ENCODE data around the gene CYSTM1.
"Not testable (repeated sequence)": the region's sequence is repeated elsewhere in the genome, so short reads cannot be mapped to it uniquely, and the experiment has no call there.

The CYSTM1 gene

DNA sequence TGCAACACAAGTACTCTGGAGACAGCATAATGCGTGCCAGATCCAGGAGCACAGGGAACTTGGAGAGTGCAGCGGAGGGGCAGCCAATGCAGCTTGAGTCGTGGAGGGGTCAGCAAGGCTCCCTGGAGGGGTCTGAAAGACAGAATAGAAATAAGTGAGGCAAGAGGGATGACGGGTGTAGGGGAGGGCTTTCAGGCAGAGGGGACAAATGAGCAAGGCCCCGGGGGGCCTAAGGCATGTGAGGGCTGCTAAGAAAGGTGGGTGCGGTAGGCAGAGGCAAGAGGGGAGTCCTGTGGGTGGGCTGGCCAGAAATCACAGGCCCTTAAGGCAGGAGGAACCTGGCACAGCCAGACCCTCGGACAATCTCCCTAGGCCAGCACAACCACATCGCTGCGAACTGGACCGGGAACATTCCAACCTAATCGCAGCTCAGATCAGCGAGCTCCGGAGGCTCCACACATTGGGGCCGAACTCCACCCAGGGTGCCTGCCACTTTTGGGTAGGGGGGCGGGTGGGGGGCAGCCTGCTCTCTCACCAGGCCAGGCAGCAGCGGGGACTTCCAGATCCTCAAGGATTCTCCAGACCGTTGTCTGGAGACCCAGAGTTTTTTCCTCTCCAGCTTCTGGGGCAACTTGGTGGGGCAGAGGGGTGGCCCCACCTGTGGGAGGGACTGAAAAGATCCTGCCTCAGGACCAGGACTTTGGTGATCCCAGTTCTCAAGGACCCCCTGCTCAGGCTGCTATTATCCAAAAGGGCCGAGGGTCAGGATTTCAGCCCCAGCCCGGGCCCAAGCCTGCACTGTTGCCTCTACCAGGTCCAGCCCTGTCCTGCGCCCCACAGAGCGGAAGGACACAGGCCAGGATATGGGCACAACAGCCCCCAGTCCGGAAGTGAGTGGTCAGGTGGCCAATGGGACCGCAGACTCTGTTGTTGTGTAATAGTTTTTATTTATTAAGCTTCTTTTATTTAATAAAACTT is 22.7 kb upstream of the CYSTM1 start:
- in situ Hi-C loops (cut with HindIII; ENCODE audit: low pct_unique_long_range_greater_than_20kb, low sequenced_read_pairs), result loop anchor here (25.0 kb wide), 1 partner anchor 115 kb away; the partner anchor contains the start of gene NRG2
- peak; percentile 82 for TF ChIP-seq JUND (IDR thresholded peaks at IDR 0.05; ENCODE audit: low read depth)
- DNase-seq (ENCODE audit: low read depth in 1 of 2, low spot score in 1 of 2), result peak; percentile 82 to 90

DNA sequence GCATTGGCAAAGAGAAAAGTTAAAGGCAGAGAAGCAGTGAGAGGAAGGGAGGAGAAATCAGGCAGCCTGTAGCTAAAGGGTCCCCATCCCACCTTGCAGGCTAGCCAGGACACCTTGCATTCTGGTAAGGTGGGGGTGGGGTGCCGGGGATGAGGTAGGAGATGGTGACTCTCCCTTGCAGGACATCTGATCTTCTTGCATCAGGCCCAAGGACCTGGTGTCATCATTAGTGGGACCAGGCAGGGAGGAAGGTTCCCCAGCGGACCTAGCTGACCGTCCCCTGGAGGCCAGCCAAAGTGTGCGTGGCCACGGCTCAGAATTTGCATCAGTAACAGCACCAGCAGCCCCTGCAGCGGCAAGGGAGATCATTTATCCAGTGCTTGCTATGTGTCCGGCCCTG is 21.7 kb upstream of the CYSTM1 start:
- in situ Hi-C loops (cut with HindIII; ENCODE audit: low pct_unique_long_range_greater_than_20kb, low sequenced_read_pairs), result loop anchor here (25.0 kb wide), 1 partner anchor 116 kb away; the partner anchor contains the start of gene NRG2
- no peak for TF ChIP-seq JUND (IDR thresholded peaks at IDR 0.05; ENCODE audit: low read depth)
- no peak for DNase-seq (ENCODE audit: low read depth in 1 of 2, low spot score in 1 of 2)

DNA sequence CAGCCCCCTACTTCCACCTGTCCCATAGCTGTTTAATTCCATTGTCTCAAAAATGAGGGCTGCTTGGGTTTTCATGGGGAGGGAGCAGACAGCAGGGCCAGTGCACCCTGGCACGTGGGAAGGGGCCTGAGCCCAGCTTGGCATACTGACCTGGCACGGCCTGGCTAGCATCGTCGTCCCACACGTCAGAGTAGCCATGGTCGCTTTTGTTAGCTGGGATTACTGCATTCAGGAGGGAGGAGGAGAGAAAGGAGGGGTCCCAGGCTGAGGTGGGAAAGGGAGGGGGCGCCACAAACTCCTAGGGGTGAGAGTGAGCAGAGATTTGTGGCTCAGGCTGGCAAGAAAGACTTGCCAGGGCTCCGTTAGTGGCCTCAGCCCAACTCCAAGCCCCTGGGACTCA is 21.1 kb upstream of the CYSTM1 start:
- TF ChIP-seq JUND (IDR thresholded peaks at IDR 0.05; ENCODE audit: low read depth), result no peak
- DNase-seq (ENCODE audit: low read depth in 1 of 2, low spot score in 1 of 2), result no peak
- in situ Hi-C loops (cut with HindIII; ENCODE audit: low pct_unique_long_range_greater_than_20kb, low sequenced_read_pairs), result loop anchor here (25.0 kb wide), 1 partner anchor 117 kb away; the partner anchor contains the start of gene NRG2

GRCh38 chr5:140154710-140155381 is 20.1 kb upstream of the CYSTM1 start:
- DNase-seq (ENCODE audit: low read depth in 1 of 2, low spot score in 1 of 2), result not testable (repeated sequence)
- in situ Hi-C loops (cut with HindIII; ENCODE audit: low pct_unique_long_range_greater_than_20kb, low sequenced_read_pairs), result loop anchor here (25.0 kb wide), 1 partner anchor 118 kb away; the partner anchor contains the start of gene NRG2

- peak; percentile 88 for DNase-seq (ENCODE audit: low read depth in 1 of 2, low spot score in 1 of 2)
- no peak for TF ChIP-seq JUND (IDR thresholded peaks at IDR 0.05; ENCODE audit: low read depth)
- in situ Hi-C loops (cut with HindIII; ENCODE audit: low pct_unique_long_range_greater_than_20kb, low sequenced_read_pairs), result loop anchor here (25.0 kb wide), 1 partner anchor 120 kb away; the partner anchor contains the start of gene NRG2
Observed at GRCh38 chr5:140157032-140157781, 17.8 kb upstream of the CYSTM1 start.

GRCh38 chr5:140159014-140159927 is 15.7 kb upstream of the CYSTM1 start:
- no peak for DNase-seq (ENCODE audit: low read depth in 1 of 2, low spot score in 1 of 2)

DNA sequence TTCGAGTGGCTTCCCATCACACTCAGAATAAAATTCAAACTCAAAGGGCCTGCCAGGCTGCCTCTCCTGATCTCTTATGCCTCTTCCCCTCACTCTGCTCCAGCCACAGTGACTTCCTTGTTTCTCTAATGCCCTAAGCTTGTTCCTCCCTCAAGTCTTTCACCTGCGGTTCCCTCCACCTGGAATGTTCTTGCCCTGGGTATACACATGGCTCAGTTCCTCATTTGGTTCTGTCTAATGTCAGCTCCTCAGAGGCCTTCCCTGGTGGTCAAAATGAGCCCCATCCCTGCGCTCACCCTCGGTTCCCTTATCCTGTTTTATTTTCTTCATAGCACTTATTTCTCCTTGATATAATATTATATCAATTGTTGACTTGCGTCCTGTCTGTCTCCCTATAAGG is 12.7 kb upstream of the CYSTM1 start:
- TF ChIP-seq JUND (IDR thresholded peaks at IDR 0.05; ENCODE audit: low read depth), result no peak
- no peak for DNase-seq (ENCODE audit: low read depth in 1 of 2, low spot score in 1 of 2)
- in situ Hi-C loops (cut with HindIII; ENCODE audit: low pct_unique_long_range_greater_than_20kb, low sequenced_read_pairs), result loop anchor here (25.0 kb wide), 1 partner anchor 125 kb away; the partner anchor contains the start of gene NRG2

More at GRCh38 chr5:140159014-140159927, 15.7 kb upstream of the CYSTM1 start:
- TF ChIP-seq JUND (IDR thresholded peaks at IDR 0.05; ENCODE audit: low read depth), result no peak
- in situ Hi-C loops (cut with HindIII; ENCODE audit: low pct_unique_long_range_greater_than_20kb, low sequenced_read_pairs), result loop anchor here (25.0 kb wide), 1 partner anchor 122 kb away; the partner anchor contains the start of gene NRG2

DNA sequence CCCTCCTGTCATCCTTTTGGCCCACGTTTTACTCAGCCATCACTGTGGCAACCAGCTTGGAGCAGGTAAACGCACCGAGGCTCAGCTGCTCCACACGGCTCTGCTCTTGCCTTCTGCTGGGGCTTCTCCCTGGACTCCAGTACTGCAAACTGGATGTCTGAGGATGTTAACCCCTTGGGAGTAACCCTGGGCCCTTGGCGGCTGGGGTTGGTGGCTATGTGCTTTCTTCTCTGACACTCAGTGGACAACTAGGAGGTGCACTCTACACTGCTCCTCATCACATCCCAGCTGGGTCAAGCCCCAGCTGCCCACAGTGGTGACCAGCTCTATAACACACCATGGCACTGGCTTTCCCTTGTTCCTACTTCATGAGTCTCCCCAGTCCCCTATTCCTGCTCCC is 12.2 kb upstream of the CYSTM1 start:
- no peak for TF ChIP-seq JUND (IDR thresholded peaks at IDR 0.05; ENCODE audit: low read depth)
- in situ Hi-C loops (cut with HindIII; ENCODE audit: low pct_unique_long_range_greater_than_20kb, low sequenced_read_pairs), result loop anchor here (25.0 kb wide), 1 partner anchor 125 kb away; the partner anchor contains the start of gene NRG2
- DNase-seq (ENCODE audit: low read depth in 1 of 2, low spot score in 1 of 2), result no peak

GRCh38 chr5:140165101-140165922 is 9.7 kb upstream of the CYSTM1 start:
- in situ Hi-C loops (cut with HindIII; ENCODE audit: low pct_unique_long_range_greater_than_20kb, low sequenced_read_pairs), result loop anchor here (25.0 kb wide), 1 partner anchor 128 kb away; the partner anchor contains the start of gene NRG2
- DNase-seq (ENCODE audit: low read depth in 1 of 2, low spot score in 1 of 2), result no peak
- TF ChIP-seq JUND (IDR thresholded peaks at IDR 0.05; ENCODE audit: low read depth), result no peak

DNA sequence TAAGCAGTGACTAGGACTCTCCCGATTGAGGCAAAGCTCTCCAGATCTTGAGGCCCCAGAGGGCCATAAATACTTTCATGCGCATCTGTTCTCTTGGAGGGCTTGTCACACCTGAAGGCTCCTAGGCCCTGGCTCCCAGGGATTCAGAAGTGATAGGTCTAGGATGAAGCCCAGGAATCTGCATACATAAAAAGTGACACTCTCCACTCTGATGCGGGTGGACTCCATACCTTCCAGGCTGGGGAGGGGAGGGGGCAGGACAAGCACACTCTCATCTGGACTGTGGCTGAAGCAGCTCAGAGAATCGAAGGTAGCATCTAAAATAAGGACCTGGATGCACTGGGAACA is 9.1 kb upstream of the CYSTM1 start:
- DNase-seq (ENCODE audit: low read depth in 1 of 2, low spot score in 1 of 2), result no peak
- in situ Hi-C loops (cut with HindIII; ENCODE audit: low pct_unique_long_range_greater_than_20kb, low sequenced_read_pairs), result loop anchor here (25.0 kb wide), 1 partner anchor 129 kb away; the partner anchor contains the start of gene NRG2
- no peak for TF ChIP-seq JUND (IDR thresholded peaks at IDR 0.05; ENCODE audit: low read depth)

All from T47D (cell line).